PC-3 (cell line): ENCODE results near the gene PITPNM3. TPM values are rescaled to one million over a fixed set of nuclear protein-coding genes. Genes with fewer than 3 reads are reported as not detected.
"Not testable (repeated sequence)": the region's sequence is repeated elsewhere in the genome, so short reads cannot be mapped to it uniquely, and the experiment has no call there.

Experiments used
- ATAC-seq: fragments of 200-7000 bp; cut with Tn5 transposase; 2 replicates; pipeline ENCODE4 v1.9.1; 2020; ENCODE audit warnings: mild to moderate bottlenecking, moderate library complexity
- BruUV-seq: library from RNA; stranded (reverse); fragments of 400-500 nt; replicated peaks from 2 replicates; lab custom pipeline; 2021; lab: Mats Ljungman, UMichigan
- CTCF ChIA-PET: fragments of 300-600 bp; sonication (Branson Sonifier 250); formaldehyde crosslinking; loops from one replicate; lab custom pipeline; 2022; ENCODE audit warnings: antibody characterized with exemption; lab: Charles Lee
- POLR2A ChIA-PET: fragments of 300-600 bp; sonication (Branson Sonifier 250); formaldehyde crosslinking; loops from one replicate; lab custom pipeline; 2022; ENCODE audit warnings: antibody characterized with exemption; ENCODE audit not compliant: unreplicated experiment; lab: Charles Lee
- DNase-seq: peaks from one replicate; pipeline ENCODE4 v3.0.0-alpha.2; 2015
- H2AFZ ChIP-seq: fragments of 300-600 bp; sonication (generic); 2 replicates; pipeline ENCODE4 v1.6.0; 2016; ENCODE audit warnings: antibody characterized with exemption, low read length
- H3F3A ChIP-seq: fragments of 300-600 bp; sonication (generic); one replicate; pipeline ENCODE4 v1.6.0; 2017; ENCODE audit warnings: antibody characterized with exemption, low read length, control low read depth, mild to moderate bottlenecking; ENCODE audit not compliant: unreplicated experiment
- H3K27ac ChIP-seq: fragments of 300-600 bp; sonication (generic); 2 replicates; pipeline ENCODE4 v1.5.1; 2016; ENCODE audit warnings: mild to moderate bottlenecking, low read length
- H3K27me3 ChIP-seq: fragments of 300-600 bp; sonication (generic); 2 replicates; pipeline ENCODE4 v1.6.1; 2016; ENCODE audit warnings: low read length, mixed read lengths
- H3K36me3 ChIP-seq: fragments of 300-600 bp; sonication (generic); 2 replicates; pipeline ENCODE4 v1.6.1; 2016; ENCODE audit warnings: low read depth, mixed run types, low read length, mixed read lengths
- H3K4me1 ChIP-seq: fragments of 300-600 bp; sonication (generic); 2 replicates; pipeline ENCODE4 v1.5.1; 2016; ENCODE audit warnings: low read length; ENCODE audit not compliant: insufficient read depth
- H3K4me2 ChIP-seq: fragments of 300-600 bp; sonication (generic); 2 replicates; pipeline ENCODE4 v1.6.0; 2016; ENCODE audit warnings: low read length
- H3K4me3 ChIP-seq: fragments of 300-600 bp; sonication (generic); 2 replicates; pipeline ENCODE4 v1.5.1; 2016; ENCODE audit warnings: mild to moderate bottlenecking, low read length, mixed read lengths
- H3K79me2 ChIP-seq: fragments of 300-600 bp; sonication (generic); 2 replicates; pipeline ENCODE4 v1.6.1; 2017; ENCODE audit warnings: low read length, mixed read lengths
- H3K9ac ChIP-seq: fragments of 300-600 bp; sonication (generic); 2 replicates; pipeline ENCODE4 v1.6.0; 2016; ENCODE audit warnings: mild to moderate bottlenecking, low read length
- H3K9me2 ChIP-seq: fragments of 300-600 bp; sonication (generic); replicated peaks from 2 replicates; pipeline ENCODE4 v1.6.1; 2016; ENCODE audit warnings: mixed run types, low read length, mixed read lengths
- H3K9me3 ChIP-seq: fragments of 300-600 bp; sonication (generic); 2 replicates; pipeline ENCODE4 v1.6.1; 2016; ENCODE audit warnings: low read length, mixed read lengths
- H4K20me1 ChIP-seq: fragments of 300-600 bp; sonication (generic); 2 replicates; pipeline ENCODE4 v1.6.1; 2016; ENCODE audit warnings: low read length, mixed read lengths
- EZH2 ChIP-seq: fragments of 300-600 bp; sonication (generic); IDR thresholded peaks from one replicate; pipeline ENCODE4 v1.6.1; 2017; ENCODE audit warnings: antibody characterized with exemption, mild to moderate bottlenecking, low read length; ENCODE audit not compliant: unreplicated experiment
- EZH2phosphoT487 ChIP-seq: fragments of 300-600 bp; sonication (generic); IDR thresholded peaks from 2 replicates; pipeline ENCODE4 v1.6.1; 2018; ENCODE audit warnings: mild to moderate bottlenecking, antibody characterized with exemption, low read length, borderline replicate concordance
- intact Hi-C: fragments of 100-400 bp; cut with micrococcal nuclease; formaldehyde crosslinking; loops from 2 replicates; pipeline ENCODE4 v1.9.0; 2023
- total RNA-seq: library from RNA; depleted of rRNA; stranded (reverse); fragments of >200 nt; gene quantifications from 2 replicates; pipeline ENCODE4 v1.2.3, GENCODE V29; 2014
- TF ChIP-seq, protein P1 (sequence below): fragments of 300-600 bp; sonication (generic); conservative IDR thresholded peaks from 2 replicates; pipeline ENCODE4 v1.5.1; 2017; ENCODE audit warnings: antibody characterized with exemption, low read depth, mild to moderate bottlenecking, low read length

PITPNM3 gene
- total RNA-seq, 1 experiment from 2014 or later = 7.1 TPM

DNA sequence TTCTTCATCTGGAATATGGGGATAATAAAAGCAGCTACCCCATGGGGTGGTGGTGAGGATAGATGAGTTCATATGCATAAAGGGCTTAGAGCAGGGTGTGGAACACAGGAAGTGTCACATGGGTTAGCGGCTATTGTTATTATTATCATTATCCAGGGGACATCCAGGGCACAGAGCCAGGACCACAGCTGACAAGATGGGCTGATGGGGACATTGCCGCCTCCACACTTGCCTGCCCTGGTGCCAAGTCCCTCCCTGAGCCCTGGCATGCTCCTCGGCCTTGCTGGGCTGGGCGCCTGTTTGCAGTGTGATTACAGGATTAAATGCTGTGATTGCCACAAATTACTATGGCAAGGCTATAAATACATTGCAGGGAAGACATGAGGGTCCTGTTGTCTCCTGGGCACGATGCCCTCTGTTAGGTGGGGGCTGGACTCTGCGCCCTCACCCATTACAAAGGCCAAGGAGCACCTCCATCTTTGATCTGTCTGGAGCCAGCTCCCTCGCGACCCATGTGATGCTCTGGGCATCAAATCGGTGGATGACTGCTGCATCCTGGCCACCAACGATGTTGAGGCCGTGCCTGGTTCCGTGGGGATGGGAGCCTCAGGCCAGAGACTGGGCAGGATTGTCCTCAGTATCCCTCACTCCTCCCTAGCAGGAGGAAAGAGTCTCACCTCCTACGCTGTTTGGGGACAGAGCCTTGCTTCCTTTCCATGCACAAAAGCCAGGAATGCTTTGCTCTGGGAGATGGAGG, 68.9 kb downstream of the PITPNM3 start:
- Histone ChIP-seq H3K27ac (no peak overlapping the region), H2AFZ (no peak overlapping the region), H3K27me3 (no peaks in the 10 kb centered on the region), H3F3A (no peaks in the 10 kb centered on the region), H4K20me1 (no peaks in the 10 kb centered on the region), H3K9ac (no peak overlapping the region), H3K4me1 (no peaks in the 10 kb centered on the region), H3K4me2 (no peak overlapping the region), H3K9me3 (no peaks in the 10 kb centered on the region), H3K4me3 (no peak overlapping the region), H3K36me3 (no peaks in the 10 kb centered on the region), H3K79me2 (no peaks in the 10 kb centered on the region), H3K9me2 (no peaks in the 10 kb centered on the region)
- DNase-seq = no peak
- ChIA-PET CTCF (no interaction called here), POLR2A (no interaction called here)
- ATAC-seq = no peak
- intact Hi-C loops = no loop called here
- BruUV-seq = no TSS peak
- no peak for TF ChIP-seq EZH2

DNA sequence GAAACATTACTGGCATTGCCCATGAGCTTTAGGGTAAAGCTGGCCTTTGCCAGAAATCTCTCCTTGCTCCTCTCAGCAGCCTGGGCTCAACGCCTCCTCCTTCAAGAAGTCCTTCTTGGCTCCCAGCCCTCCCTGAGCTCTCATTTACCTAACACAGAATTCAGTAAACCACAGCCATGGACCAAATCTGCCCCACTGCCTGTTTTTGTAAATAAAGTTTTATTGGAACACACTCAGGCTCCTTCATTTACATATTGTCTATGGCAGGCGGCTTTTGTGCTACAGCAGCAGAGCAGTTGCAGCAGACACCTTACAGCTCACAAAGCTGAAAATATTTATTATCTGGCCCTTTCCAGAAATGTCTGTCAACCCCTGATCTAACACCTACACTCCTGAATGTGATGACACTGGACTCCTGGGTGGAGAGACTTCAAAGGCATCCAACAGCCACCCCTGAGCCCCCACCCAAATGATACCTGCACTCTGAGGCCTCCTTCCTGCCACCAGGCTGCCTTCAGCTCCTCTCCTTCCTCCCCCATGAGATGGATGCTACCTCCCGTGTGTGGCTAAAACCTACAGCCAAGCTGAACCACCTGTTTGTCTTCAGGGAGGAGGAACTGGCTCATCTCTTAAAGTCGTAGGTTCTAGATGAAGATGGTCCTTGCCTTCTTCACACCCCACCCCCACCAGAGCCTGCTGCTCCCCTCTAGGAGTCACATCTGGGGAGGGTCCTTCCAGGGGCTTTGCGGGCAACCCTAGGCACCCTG, 70.5 kb downstream of the PITPNM3 start:
- intact Hi-C loops = no loop called here
- no peaks in the 10 kb centered on the region for H3K27me3 ChIP-seq
- POLR2A ChIA-PET = interaction anchor here (0.6 kb wide), 1 partner anchor 141 kb away, joined by 3 read pairs; no protein-coding TSS in a partner anchor
- no peak overlapping the region for H3K9ac ChIP-seq
- H4K20me1 ChIP-seq = no peaks in the 10 kb centered on the region
- no TSS peak for BruUV-seq
- no peaks in the 10 kb centered on the region for H3K79me2 ChIP-seq
- H3K9me3 ChIP-seq = no peaks in the 10 kb centered on the region
- no peak overlapping the region for H3K4me3 ChIP-seq
- no peaks in the 10 kb centered on the region for H3K4me1 ChIP-seq
- TF ChIP-seq EZH2phosphoT487 (no peak), EZH2 (no peak)
- TF ChIP-seq, protein P1, sequence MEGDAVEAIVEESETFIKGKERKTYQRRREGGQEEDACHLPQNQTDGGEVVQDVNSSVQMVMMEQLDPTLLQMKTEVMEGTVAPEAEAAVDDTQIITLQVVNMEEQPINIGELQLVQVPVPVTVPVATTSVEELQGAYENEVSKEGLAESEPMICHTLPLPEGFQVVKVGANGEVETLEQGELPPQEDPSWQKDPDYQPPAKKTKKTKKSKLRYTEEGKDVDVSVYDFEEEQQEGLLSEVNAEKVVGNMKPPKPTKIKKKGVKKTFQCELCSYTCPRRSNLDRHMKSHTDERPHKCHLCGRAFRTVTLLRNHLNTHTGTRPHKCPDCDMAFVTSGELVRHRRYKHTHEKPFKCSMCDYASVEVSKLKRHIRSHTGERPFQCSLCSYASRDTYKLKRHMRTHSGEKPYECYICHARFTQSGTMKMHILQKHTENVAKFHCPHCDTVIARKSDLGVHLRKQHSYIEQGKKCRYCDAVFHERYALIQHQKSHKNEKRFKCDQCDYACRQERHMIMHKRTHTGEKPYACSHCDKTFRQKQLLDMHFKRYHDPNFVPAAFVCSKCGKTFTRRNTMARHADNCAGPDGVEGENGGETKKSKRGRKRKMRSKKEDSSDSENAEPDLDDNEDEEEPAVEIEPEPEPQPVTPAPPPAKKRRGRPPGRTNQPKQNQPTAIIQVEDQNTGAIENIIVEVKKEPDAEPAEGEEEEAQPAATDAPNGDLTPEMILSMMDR = no peak
- DNase-seq (no peak), ATAC-seq (no peak)
- H3K27ac ChIP-seq = no peak overlapping the region
- H3K9me2 ChIP-seq = no peaks in the 10 kb centered on the region
- CTCF ChIA-PET = no interaction called here
- H2AFZ ChIP-seq = no peak overlapping the region
- no peak overlapping the region for H3K4me2 ChIP-seq
- no peaks in the 10 kb centered on the region for H3K36me3 ChIP-seq
- no peaks in the 10 kb centered on the region for H3F3A ChIP-seq

- CTCF ChIA-PET = no interaction called here
- TF ChIP-seq EZH2 (no peak), EZH2phosphoT487 (no peak)
- TF ChIP-seq, protein P1 = no peak
- Histone ChIP-seq H3K4me1 (no peaks in the 10 kb centered on the region), H3K27ac (no peak overlapping the region), H3K27me3 (no peaks in the 10 kb centered on the region), H3K9me3 (no peaks in the 10 kb centered on the region), H3K4me2 (no peak overlapping the region), H3K9ac (no peak overlapping the region), H3F3A (no peaks in the 10 kb centered on the region), H2AFZ (no peak overlapping the region), H3K79me2 (no peaks in the 10 kb centered on the region), H3K36me3 (no peaks in the 10 kb centered on the region), H4K20me1 (no peaks in the 10 kb centered on the region), H3K9me2 (no peaks in the 10 kb centered on the region), H3K4me3 (no peak overlapping the region)
- DNase-seq (no peak), ATAC-seq (no peak)
- BruUV-seq = no TSS peak
- intact Hi-C loops = no loop called here
- POLR2A ChIA-PET = no interaction called here
Observed at GRCh38 chr17:6483507-6483906, 72.8 kb downstream of the PITPNM3 start.

DNA sequence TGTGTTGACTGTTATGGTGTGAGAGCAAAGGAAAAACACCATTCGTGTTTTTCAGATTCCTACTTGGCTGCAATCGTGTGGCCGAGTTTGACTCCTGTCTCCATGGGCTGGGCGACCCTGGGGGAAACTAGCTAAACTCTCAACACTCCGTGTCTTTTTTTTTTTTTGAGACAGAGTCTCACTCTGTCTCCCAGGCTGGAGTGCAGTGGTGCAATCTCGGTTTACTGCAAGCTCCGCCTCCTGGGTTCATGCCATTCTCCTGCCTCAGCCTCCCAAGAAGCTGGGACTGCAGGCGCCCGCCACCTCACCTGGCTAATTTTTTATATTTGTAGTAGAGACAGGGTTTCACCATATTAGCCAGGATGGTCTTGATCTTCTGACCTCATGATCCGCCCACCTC, 73.6 kb downstream of the PITPNM3 start:
- CTCF ChIA-PET, POLR2A ChIA-PET: not testable (repeated sequence)

More for the DNA sequence above, 73.6 kb downstream of the PITPNM3 start:
- H3K9ac ChIP-seq, ATAC-seq, H3K79me2 ChIP-seq, H4K20me1 ChIP-seq, intact Hi-C loops, H3K4me2 ChIP-seq, H3K9me3 ChIP-seq, H3K36me3 ChIP-seq, DNase-seq, H3F3A ChIP-seq, BruUV-seq, H2AFZ ChIP-seq, H3K27me3 ChIP-seq, H3K4me1 ChIP-seq, H3K9me2 ChIP-seq, H3K27ac ChIP-seq, H3K4me3 ChIP-seq: not testable (repeated sequence)
